ENCODE measurements around the gene DYSF. TPM values are rescaled to one million over a fixed set of nuclear protein-coding genes. Genes with fewer than 3 reads are reported as not detected.

Gene DYSF
- total RNA-seq, 1 experiment from 2014 or later: 0.31 TPM

DNA sequence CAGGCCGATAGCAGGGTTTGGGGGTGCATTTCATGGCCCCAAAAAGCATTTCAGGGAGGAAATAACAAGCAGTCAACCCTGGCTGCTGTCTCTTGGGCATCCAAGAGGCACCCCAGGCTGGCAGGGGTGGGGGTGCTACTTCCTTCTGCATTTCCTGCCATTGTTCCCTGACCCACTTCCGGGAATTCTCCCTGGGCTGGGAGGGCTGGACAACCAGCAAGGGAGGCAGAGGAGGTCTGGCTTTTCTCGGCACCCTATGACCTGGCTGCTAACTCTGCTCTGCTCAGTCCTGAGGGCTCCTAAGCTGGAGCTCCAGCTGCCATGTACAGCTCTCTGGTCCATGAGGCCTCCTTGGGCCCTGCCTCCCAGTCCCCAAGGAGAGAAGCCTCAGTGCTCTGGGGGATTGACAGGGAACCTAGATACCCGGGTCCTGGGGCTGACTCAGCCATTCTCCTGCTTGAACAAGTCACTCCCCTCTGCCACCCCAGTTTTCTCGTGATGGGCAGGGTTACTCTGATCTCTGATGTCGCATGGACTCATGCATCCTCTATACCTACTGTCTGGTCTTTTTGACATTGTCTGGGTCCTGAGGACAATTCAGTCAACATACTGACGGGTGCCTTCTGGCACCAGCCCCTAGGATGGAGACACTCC is 47.2 kb downstream of the DYSF start:
- no peaks in the 10 kb centered on the region for H3K36me3 ChIP-seq (ENCODE audit: control insufficient read depth, insufficient read depth, low read length)
- no peaks in the 10 kb centered on the region for H3K27me3 ChIP-seq (ENCODE audit: control insufficient read depth, insufficient read depth, low read length)
- no peaks in the 10 kb centered on the region for H3K4me1 ChIP-seq (ENCODE audit: control insufficient read depth, insufficient read depth, low read length)
- no peak overlapping the region for H3K27ac ChIP-seq (ENCODE audit: low read length)
- CTCF ChIA-PET: no interaction called here
- H3K9me3 ChIP-seq (ENCODE audit: control insufficient read depth, insufficient read depth, low read depth, low read length): no peaks in the 10 kb centered on the region
- no peak overlapping the region for H3K4me3 ChIP-seq (ENCODE audit: low read depth in 2 of 2, low read length in 2 of 2)
- in situ Hi-C loops (cut with HindIII; ENCODE audit: low pct_unique_long_range_greater_than_20kb, low sequenced_read_pairs): no loop called here
- ATAC-seq (no peak), DNase-seq (ENCODE audit: low read depth, low spot score) (no peak)
- TF ChIP-seq, protein P1, sequence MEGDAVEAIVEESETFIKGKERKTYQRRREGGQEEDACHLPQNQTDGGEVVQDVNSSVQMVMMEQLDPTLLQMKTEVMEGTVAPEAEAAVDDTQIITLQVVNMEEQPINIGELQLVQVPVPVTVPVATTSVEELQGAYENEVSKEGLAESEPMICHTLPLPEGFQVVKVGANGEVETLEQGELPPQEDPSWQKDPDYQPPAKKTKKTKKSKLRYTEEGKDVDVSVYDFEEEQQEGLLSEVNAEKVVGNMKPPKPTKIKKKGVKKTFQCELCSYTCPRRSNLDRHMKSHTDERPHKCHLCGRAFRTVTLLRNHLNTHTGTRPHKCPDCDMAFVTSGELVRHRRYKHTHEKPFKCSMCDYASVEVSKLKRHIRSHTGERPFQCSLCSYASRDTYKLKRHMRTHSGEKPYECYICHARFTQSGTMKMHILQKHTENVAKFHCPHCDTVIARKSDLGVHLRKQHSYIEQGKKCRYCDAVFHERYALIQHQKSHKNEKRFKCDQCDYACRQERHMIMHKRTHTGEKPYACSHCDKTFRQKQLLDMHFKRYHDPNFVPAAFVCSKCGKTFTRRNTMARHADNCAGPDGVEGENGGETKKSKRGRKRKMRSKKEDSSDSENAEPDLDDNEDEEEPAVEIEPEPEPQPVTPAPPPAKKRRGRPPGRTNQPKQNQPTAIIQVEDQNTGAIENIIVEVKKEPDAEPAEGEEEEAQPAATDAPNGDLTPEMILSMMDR (IDR thresholded peaks at IDR 0.05): no peak
- no peak for TF ChIP-seq SIN3A (IDR thresholded peaks at IDR 0.05; ENCODE audit: borderline replicate concordance, insufficient read depth, low read depth, low read length)
- TF ChIP-seq, protein P2, sequence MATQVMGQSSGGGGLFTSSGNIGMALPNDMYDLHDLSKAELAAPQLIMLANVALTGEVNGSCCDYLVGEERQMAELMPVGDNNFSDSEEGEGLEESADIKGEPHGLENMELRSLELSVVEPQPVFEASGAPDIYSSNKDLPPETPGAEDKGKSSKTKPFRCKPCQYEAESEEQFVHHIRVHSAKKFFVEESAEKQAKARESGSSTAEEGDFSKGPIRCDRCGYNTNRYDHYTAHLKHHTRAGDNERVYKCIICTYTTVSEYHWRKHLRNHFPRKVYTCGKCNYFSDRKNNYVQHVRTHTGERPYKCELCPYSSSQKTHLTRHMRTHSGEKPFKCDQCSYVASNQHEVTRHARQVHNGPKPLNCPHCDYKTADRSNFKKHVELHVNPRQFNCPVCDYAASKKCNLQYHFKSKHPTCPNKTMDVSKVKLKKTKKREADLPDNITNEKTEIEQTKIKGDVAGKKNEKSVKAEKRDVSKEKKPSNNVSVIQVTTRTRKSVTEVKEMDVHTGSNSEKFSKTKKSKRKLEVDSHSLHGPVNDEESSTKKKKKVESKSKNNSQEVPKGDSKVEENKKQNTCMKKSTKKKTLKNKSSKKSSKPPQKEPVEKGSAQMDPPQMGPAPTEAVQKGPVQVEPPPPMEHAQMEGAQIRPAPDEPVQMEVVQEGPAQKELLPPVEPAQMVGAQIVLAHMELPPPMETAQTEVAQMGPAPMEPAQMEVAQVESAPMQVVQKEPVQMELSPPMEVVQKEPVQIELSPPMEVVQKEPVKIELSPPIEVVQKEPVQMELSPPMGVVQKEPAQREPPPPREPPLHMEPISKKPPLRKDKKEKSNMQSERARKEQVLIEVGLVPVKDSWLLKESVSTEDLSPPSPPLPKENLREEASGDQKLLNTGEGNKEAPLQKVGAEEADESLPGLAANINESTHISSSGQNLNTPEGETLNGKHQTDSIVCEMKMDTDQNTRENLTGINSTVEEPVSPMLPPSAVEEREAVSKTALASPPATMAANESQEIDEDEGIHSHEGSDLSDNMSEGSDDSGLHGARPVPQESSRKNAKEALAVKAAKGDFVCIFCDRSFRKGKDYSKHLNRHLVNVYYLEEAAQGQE (IDR thresholded peaks at IDR 0.05; ENCODE audit: insufficient read depth in 1 of 2, low read depth in 2 of 2, low read length in 1 of 2): no peak
- TF ChIP-seq POLR2AphosphoS5 (IDR thresholded peaks at IDR 0.05; ENCODE audit: low read depth, low read length): no peak
- POLR2A ChIA-PET: no interaction called here
- BruUV-seq (replicated peaks): no TSS peak
- intact Hi-C loops (cut with micrococcal nuclease; ENCODE audit: unreplicated experiment): no loop called here

DNA sequence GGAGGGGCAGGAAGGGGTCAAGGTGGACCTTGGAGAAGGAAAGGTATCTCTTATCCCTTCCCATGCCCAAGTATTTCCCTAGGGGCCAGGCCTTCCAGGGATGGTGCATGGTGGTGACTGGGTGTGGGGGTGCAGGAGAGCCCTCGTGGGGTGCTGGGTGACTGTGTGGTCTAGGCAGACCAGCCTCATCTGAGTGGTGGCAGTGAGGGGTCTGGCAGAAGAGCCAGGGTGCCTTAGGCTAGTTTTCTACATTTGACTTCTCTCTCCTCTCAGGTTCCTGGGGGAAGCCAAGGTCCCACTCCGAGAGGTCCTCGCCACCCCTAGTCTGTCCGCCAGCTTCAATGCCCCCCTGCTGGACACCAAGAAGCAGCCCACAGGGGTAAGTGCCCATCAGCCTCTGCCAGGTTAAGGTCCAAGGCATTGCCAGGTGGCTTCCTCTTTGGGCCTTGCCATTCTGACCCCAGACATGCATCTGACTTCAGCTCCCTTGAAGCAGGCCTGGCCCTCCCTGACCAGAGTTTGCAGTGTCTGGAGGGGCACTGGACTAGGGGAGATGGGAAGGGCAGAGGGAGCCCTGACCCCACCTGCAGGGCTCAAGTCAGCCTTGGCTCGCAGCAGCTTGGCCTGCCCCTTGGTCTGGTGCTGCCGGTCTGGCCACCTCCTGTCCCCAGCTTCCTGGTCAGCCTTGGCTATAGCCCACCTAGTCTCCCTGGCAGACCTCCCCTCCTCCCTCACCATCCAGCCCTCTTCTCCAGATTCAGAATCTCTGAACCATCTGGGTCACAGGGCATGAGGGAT is 49.8 kb downstream of the DYSF start:
- no TSS peak for BruUV-seq (replicated peaks)
- Histone ChIP-seq H3K4me1 (ENCODE audit: control insufficient read depth, insufficient read depth, low read length) (no peaks in the 10 kb centered on the region), H3K27ac (ENCODE audit: low read length) (no peak overlapping the region), H3K4me3 (ENCODE audit: low read depth in 2 of 2, low read length in 2 of 2) (no peak overlapping the region), H3K27me3 (ENCODE audit: control insufficient read depth, insufficient read depth, low read length) (no peaks in the 10 kb centered on the region), H3K9me3 (ENCODE audit: control insufficient read depth, insufficient read depth, low read depth, low read length) (no peaks in the 10 kb centered on the region), H3K36me3 (ENCODE audit: control insufficient read depth, insufficient read depth, low read length) (no peaks in the 10 kb centered on the region)
- TF ChIP-seq, protein P2 (IDR thresholded peaks at IDR 0.05; ENCODE audit: insufficient read depth in 1 of 2, low read depth in 2 of 2, low read length in 1 of 2): no peak
- no peak for TF ChIP-seq SIN3A (IDR thresholded peaks at IDR 0.05; ENCODE audit: borderline replicate concordance, insufficient read depth, low read depth, low read length)
- no peak for TF ChIP-seq POLR2AphosphoS5 (IDR thresholded peaks at IDR 0.05; ENCODE audit: low read depth, low read length)
- TF ChIP-seq TCF7L2 (IDR thresholded peaks at IDR 0.05; ENCODE audit: low read depth, low read length): no peak
- TF ChIP-seq, protein P1 (IDR thresholded peaks at IDR 0.05): no peak
- in situ Hi-C loops (cut with HindIII; ENCODE audit: low pct_unique_long_range_greater_than_20kb, low sequenced_read_pairs) (no loop called here), intact Hi-C loops (cut with micrococcal nuclease; ENCODE audit: unreplicated experiment) (no loop called here)
- ChIA-PET CTCF (interaction anchor here (0.5 kb wide), 1 partner anchor 11 kb away, joined by 3 read pairs; no protein-coding TSS in a partner anchor), POLR2A (no interaction called here)
- DNase-seq (ENCODE audit: low read depth, low spot score) (no peak), ATAC-seq (no peak)
